Adipocyte (in vitro differentiated cells): ENCODE data around the gene MFNG.
A peak's percentile ranks its signal among the peaks of the same experiment; 100 is the strongest.

Source experiments
- DNase-seq: peaks from one replicate; pipeline ENCODE4 v3.0.0-alpha.2; 2015; ENCODE audit warnings: low read depth
- H3K27me3 ChIP-seq: replicated peaks from 2 replicates; pipeline ENCODE4 v1.7.0; 2013; ENCODE audit warnings: mild to moderate bottlenecking, low read length, moderate library complexity; ENCODE audit not compliant: control insufficient read depth, insufficient read depth
- H3K36me3 ChIP-seq: 2 replicates; pipeline ENCODE4 v1.7.0; 2013; ENCODE audit warnings: low read length, mild to moderate bottlenecking, moderate library complexity; ENCODE audit not compliant: control insufficient read depth, insufficient read depth, severe bottlenecking
- H3K4me1 ChIP-seq: 2 replicates; pipeline ENCODE4 v1.7.0; 2013; ENCODE audit warnings: mild to moderate bottlenecking, low read length, moderate library complexity; ENCODE audit not compliant: control insufficient read depth, insufficient read depth
- H3K4me3 ChIP-seq: 2 replicates; pipeline ENCODE4 v1.7.0; 2013; ENCODE audit warnings: mild to moderate bottlenecking, low read length, moderate library complexity
- H3K9ac ChIP-seq: 2 replicates; pipeline ENCODE4 v1.7.0; 2013; ENCODE audit warnings: mild to moderate bottlenecking, low read length, moderate library complexity
- H3K9me3 ChIP-seq: 2 replicates; pipeline ENCODE4 v1.7.0; 2013; ENCODE audit warnings: mild to moderate bottlenecking, low read length, moderate library complexity; ENCODE audit not compliant: control insufficient read depth

MFNG gene

GRCh38 chr22:37522482-37522881 is 36.3 kb upstream of the MFNG start:
- DNase-seq, result no peak
- Histone ChIP-seq H3K9ac (no peak overlapping the region), H3K27me3 (no peaks in the 10 kb centered on the region), H3K4me3 (no peak overlapping the region), H3K36me3 (no peaks in the 10 kb centered on the region), H3K9me3 (no peaks in the 10 kb centered on the region), H3K4me1 (peaks cover 30% of the 10 kb centered on the region)

GRCh38 chr22:37521236-37521739 is 35.1 kb upstream of the MFNG start:
- Histone ChIP-seq H3K4me3 (no peak overlapping the region), H3K36me3 (no peaks in the 10 kb centered on the region), H3K9ac (no peak overlapping the region), H3K4me1 (peaks cover 24% of the 10 kb centered on the region), H3K27me3 (no peaks in the 10 kb centered on the region), H3K9me3 (no peaks in the 10 kb centered on the region)
- DNase-seq, result no peak

GRCh38 chr22:37520776-37521191 is 34.6 kb upstream of the MFNG start:
- Histone ChIP-seq H3K9me3 (no peaks in the 10 kb centered on the region), H3K36me3 (no peaks in the 10 kb centered on the region), H3K27me3 (no peaks in the 10 kb centered on the region), H3K4me3 (no peak overlapping the region), H3K4me1 (peaks cover 19% of the 10 kb centered on the region), H3K9ac (no peak overlapping the region)
- DNase-seq, result no peak

- Histone ChIP-seq H3K9ac (peak within 1 kb of the TSS; percentile 78), H3K27me3 (no peaks in the 10 kb centered on the region)
- DNase-seq, result peak; percentile 60
Measured at GRCh38 chr22:37519268-37520195, 33.3 kb upstream of the MFNG start, which contains the start of gene CARD10. TSS of gene CARD10 (minus strand) at chr22:37519415. CDS start at chr22:37519200, 215 bp downstream.

GRCh38 chr22:37518509-37519267 is 32.5 kb upstream of the MFNG start:
- DNase-seq, result no peak
- Histone ChIP-seq H3K9me3 (no peaks in the 10 kb centered on the region), H3K27me3 (no peaks in the 10 kb centered on the region), H3K36me3 (no peaks in the 10 kb centered on the region), H3K4me3 (peak overlapping the region; percentile 84), H3K9ac (peak overlapping the region; percentile 78), H3K4me1 (peaks cover 7% of the 10 kb centered on the region)

More at GRCh38 chr22:37519268-37520195, 33.3 kb upstream of the MFNG start, which contains the start of gene CARD10:
- no peaks in the 10 kb centered on the region for H3K9me3 ChIP-seq
- H3K36me3 ChIP-seq, result no peaks in the 10 kb centered on the region
- H3K4me3 ChIP-seq, result peak within 1 kb of the TSS; percentile 84
- peaks cover 7% of the 10 kb centered on the region for H3K4me1 ChIP-seq

GRCh38 chr22:37517826-37518450 is 31.8 kb upstream of the MFNG start:
- Histone ChIP-seq H3K4me1 (peaks cover 8% of the 10 kb centered on the region), H3K36me3 (no peaks in the 10 kb centered on the region), H3K9me3 (no peaks in the 10 kb centered on the region), H3K27me3 (no peaks in the 10 kb centered on the region), H3K9ac (peak overlapping the region; percentile 78), H3K4me3 (peak overlapping the region; percentile 84)
- no peak for DNase-seq

- H3K4me1 ChIP-seq, result peaks cover 23% of the 10 kb centered on the region
Measured at GRCh38 chr22:37516456-37516855, 30.3 kb upstream of the MFNG start.

GRCh38 chr22:37515901-37516300 is 29.7 kb upstream of the MFNG start:
- Histone ChIP-seq H3K9me3 (no peaks in the 10 kb centered on the region), H3K36me3 (no peaks in the 10 kb centered on the region), H3K4me1 (peaks cover 23% of the 10 kb centered on the region), H3K27me3 (no peaks in the 10 kb centered on the region), H3K4me3 (no peak overlapping the region), H3K9ac (no peak overlapping the region)
- no peak for DNase-seq

More at GRCh38 chr22:37516456-37516855, 30.3 kb upstream of the MFNG start:
- Histone ChIP-seq H3K9ac (no peak overlapping the region), H3K4me3 (no peak overlapping the region), H3K27me3 (no peaks in the 10 kb centered on the region), H3K36me3 (no peaks in the 10 kb centered on the region), H3K9me3 (no peaks in the 10 kb centered on the region)
- DNase-seq, result no peak

GRCh38 chr22:37514526-37515051 is 28.4 kb upstream of the MFNG start:
- no peak for DNase-seq

GRCh38 chr22:37511395-37512104 is 25.4 kb upstream of the MFNG start:
- Histone ChIP-seq H3K9me3 (no peaks in the 10 kb centered on the region), H3K27me3 (no peaks in the 10 kb centered on the region), H3K9ac (no peak overlapping the region), H3K36me3 (no peaks in the 10 kb centered on the region), H3K4me1 (peaks cover 27% of the 10 kb centered on the region), H3K4me3 (no peak overlapping the region)
- no peak for DNase-seq

More at GRCh38 chr22:37514526-37515051, 28.4 kb upstream of the MFNG start:
- peaks cover 23% of the 10 kb centered on the region for H3K4me1 ChIP-seq
- no peak overlapping the region for H3K4me3 ChIP-seq
- H3K9ac ChIP-seq, result no peak overlapping the region
- H3K36me3 ChIP-seq, result no peaks in the 10 kb centered on the region
- H3K27me3 ChIP-seq, result no peaks in the 10 kb centered on the region
- no peaks in the 10 kb centered on the region for H3K9me3 ChIP-seq
